Measurements from ENCODE around the gene CSTF1.

Gene CSTF1

GRCh38 chr20:56443654-56444540, 51.5 kb downstream of the CSTF1 start:
- peaks cover 18% of the 10 kb centered on the region for H3K4me1 ChIP-seq (ENCODE audit: control insufficient read depth, insufficient read depth, low read length)
- H3K9me3 ChIP-seq (replicated peaks; ENCODE audit: low read length), result no peaks in the 10 kb centered on the region
- H3K4me2 ChIP-seq (ENCODE audit: low read length), result no peak overlapping the region
- no peak overlapping the region for H3K4me3 ChIP-seq (ENCODE audit: low read length)
- H3K9ac ChIP-seq (ENCODE audit: low read depth, low read length), result no peak overlapping the region
- H3K27me3 ChIP-seq (ENCODE audit: control insufficient read depth, insufficient read depth, low read length), result no peaks in the 10 kb centered on the region
- H3K36me3 ChIP-seq (ENCODE audit: insufficient read depth, low read length), result no peaks in the 10 kb centered on the region

GRCh38 chr20:56445130-56445529, 52.7 kb downstream of the CSTF1 start:
- H3K36me3 ChIP-seq (ENCODE audit: insufficient read depth, low read length), result no peaks in the 10 kb centered on the region
- no peaks in the 10 kb centered on the region for H3K9me3 ChIP-seq (replicated peaks; ENCODE audit: low read length)
- H3K4me3 ChIP-seq (ENCODE audit: low read length), result no peak overlapping the region
- H3K4me2 ChIP-seq (ENCODE audit: low read length), result no peak overlapping the region
- no peaks in the 10 kb centered on the region for H3K27me3 ChIP-seq (ENCODE audit: control insufficient read depth, insufficient read depth, low read length)
- no peak overlapping the region for H3K9ac ChIP-seq (ENCODE audit: low read depth, low read length)
- H3K4me1 ChIP-seq (ENCODE audit: control insufficient read depth, insufficient read depth, low read length), result peaks cover 5% of the 10 kb centered on the region

- Histone ChIP-seq H3K4me1 (ENCODE audit: control insufficient read depth, insufficient read depth, low read length) (peaks cover 1% of the 10 kb centered on the region), H3K27me3 (ENCODE audit: control insufficient read depth, insufficient read depth, low read length) (no peaks in the 10 kb centered on the region), H3K9me3 (replicated peaks; ENCODE audit: low read length) (no peaks in the 10 kb centered on the region), H3K9ac (ENCODE audit: low read depth, low read length) (no peak overlapping the region), H3K36me3 (ENCODE audit: insufficient read depth, low read length) (no peaks in the 10 kb centered on the region), H3K4me2 (ENCODE audit: low read length) (no peak overlapping the region), H3K4me3 (ENCODE audit: low read length) (no peak overlapping the region)
Measured at GRCh38 chr20:56445540-56445939, 53.1 kb downstream of the CSTF1 start.

GRCh38 chr20:56447227-56447626, 54.8 kb downstream of the CSTF1 start:
- no peaks in the 10 kb centered on the region for H3K27me3 ChIP-seq (ENCODE audit: control insufficient read depth, insufficient read depth, low read length)
- H3K9ac ChIP-seq (ENCODE audit: low read depth, low read length), result no peak overlapping the region
- no peaks in the 10 kb centered on the region for H3K9me3 ChIP-seq (replicated peaks; ENCODE audit: low read length)
- no peaks in the 10 kb centered on the region for H3K36me3 ChIP-seq (ENCODE audit: insufficient read depth, low read length)
- H3K4me2 ChIP-seq (ENCODE audit: low read length), result no peak overlapping the region
- H3K4me1 ChIP-seq (ENCODE audit: control insufficient read depth, insufficient read depth, low read length), result no peaks in the 10 kb centered on the region
- H3K4me3 ChIP-seq (ENCODE audit: low read length), result no peak overlapping the region

GRCh38 chr20:56449459-56449858, 57.0 kb downstream of the CSTF1 start:
- Histone ChIP-seq H3K9ac (ENCODE audit: low read depth, low read length) (no peak overlapping the region), H3K36me3 (ENCODE audit: insufficient read depth, low read length) (no peaks in the 10 kb centered on the region), H3K4me1 (ENCODE audit: control insufficient read depth, insufficient read depth, low read length) (no peaks in the 10 kb centered on the region), H3K4me3 (ENCODE audit: low read length) (no peak overlapping the region), H3K27me3 (ENCODE audit: control insufficient read depth, insufficient read depth, low read length) (no peaks in the 10 kb centered on the region), H3K9me3 (replicated peaks; ENCODE audit: low read length) (no peaks in the 10 kb centered on the region), H3K4me2 (ENCODE audit: low read length) (no peak overlapping the region)

GRCh38 chr20:56451056-56451765, 58.8 kb downstream of the CSTF1 start:
- Histone ChIP-seq H3K4me2 (ENCODE audit: low read length) (no peak overlapping the region), H3K27me3 (ENCODE audit: control insufficient read depth, insufficient read depth, low read length) (no peaks in the 10 kb centered on the region), H3K9ac (ENCODE audit: low read depth, low read length) (no peak overlapping the region), H3K36me3 (ENCODE audit: insufficient read depth, low read length) (no peaks in the 10 kb centered on the region), H3K4me3 (ENCODE audit: low read length) (no peak overlapping the region), H3K9me3 (replicated peaks; ENCODE audit: low read length) (no peaks in the 10 kb centered on the region), H3K4me1 (ENCODE audit: control insufficient read depth, insufficient read depth, low read length) (no peaks in the 10 kb centered on the region)

- Histone ChIP-seq H3K4me2 (ENCODE audit: low read length) (no peak overlapping the region), H3K9me3 (replicated peaks; ENCODE audit: low read length) (no peaks in the 10 kb centered on the region), H3K9ac (ENCODE audit: low read depth, low read length) (no peak overlapping the region), H3K4me1 (ENCODE audit: control insufficient read depth, insufficient read depth, low read length) (no peaks in the 10 kb centered on the region), H3K27me3 (ENCODE audit: control insufficient read depth, insufficient read depth, low read length) (no peaks in the 10 kb centered on the region), H3K36me3 (ENCODE audit: insufficient read depth, low read length) (no peaks in the 10 kb centered on the region), H3K4me3 (ENCODE audit: low read length) (no peak overlapping the region)
Measured at GRCh38 chr20:56453352-56453751, 60.9 kb downstream of the CSTF1 start.

- no peak overlapping the region for H3K4me2 ChIP-seq (ENCODE audit: low read length)
- H3K4me1 ChIP-seq (ENCODE audit: control insufficient read depth, insufficient read depth, low read length), result no peaks in the 10 kb centered on the region
- H3K9me3 ChIP-seq (replicated peaks; ENCODE audit: low read length), result no peaks in the 10 kb centered on the region
- H3K36me3 ChIP-seq (ENCODE audit: insufficient read depth, low read length), result no peaks in the 10 kb centered on the region
- no peaks in the 10 kb centered on the region for H3K27me3 ChIP-seq (ENCODE audit: control insufficient read depth, insufficient read depth, low read length)
- no peak overlapping the region for H3K9ac ChIP-seq (ENCODE audit: low read depth, low read length)
- no peak overlapping the region for H3K4me3 ChIP-seq (ENCODE audit: low read length)
Measured at GRCh38 chr20:56454754-56455153, 62.3 kb downstream of the CSTF1 start.
